H1 (cell line): ENCODE data around the gene NHERF2.

ENCODE experiments used
- CHD2 ChIP-seq: IDR thresholded peaks from 2 replicates; pipeline ENCODE4 v1.6.1; 2012; ENCODE audit warnings: low read length, improper control_type of control experiment
- EGR1 ChIP-seq: IDR thresholded peaks from 2 replicates; pipeline ENCODE4 v1.6.1; 2011; ENCODE audit warnings: low read depth, low read length, borderline replicate concordance
- GABPA ChIP-seq: IDR thresholded peaks from 2 replicates; pipeline ENCODE4 v1.6.1; 2011; ENCODE audit warnings: mild to moderate bottlenecking, low read length, moderate library complexity, borderline replicate concordance; ENCODE audit not compliant: insufficient read depth
- SUZ12 ChIP-seq: fragments of 200-600 bp; sonication (generic); IDR thresholded peaks from 2 replicates; pipeline ENCODE4 v1.6.1; 2012; ENCODE audit warnings: mild to moderate bottlenecking, inconsistent platforms, low read length, moderate library complexity, mixed read lengths
- TAF1 ChIP-seq: IDR thresholded peaks from 2 replicates; pipeline ENCODE4 v1.6.1; 2011; ENCODE audit warnings: mild to moderate bottlenecking, low read depth, low read length
- TF ChIP-seq, protein P1 (sequence below), 3 experiments: IDR thresholded peaks; 1 replicate in 2 of 3; 2 replicates in 1 of 3; pipeline versions ENCODE4 v1.5.1 to v1.6.1; 2011; ENCODE audit warnings: low read length in 3 of 3, mild to moderate bottlenecking in 3 of 3, inconsistent platforms in 2 of 3, low read depth in 1 of 3, moderate library complexity in 1 of 3; ENCODE audit not compliant: insufficient read depth in 1 of 3; ENCODE audit errors: control extremely low read depth in 1 of 3

DNA sequence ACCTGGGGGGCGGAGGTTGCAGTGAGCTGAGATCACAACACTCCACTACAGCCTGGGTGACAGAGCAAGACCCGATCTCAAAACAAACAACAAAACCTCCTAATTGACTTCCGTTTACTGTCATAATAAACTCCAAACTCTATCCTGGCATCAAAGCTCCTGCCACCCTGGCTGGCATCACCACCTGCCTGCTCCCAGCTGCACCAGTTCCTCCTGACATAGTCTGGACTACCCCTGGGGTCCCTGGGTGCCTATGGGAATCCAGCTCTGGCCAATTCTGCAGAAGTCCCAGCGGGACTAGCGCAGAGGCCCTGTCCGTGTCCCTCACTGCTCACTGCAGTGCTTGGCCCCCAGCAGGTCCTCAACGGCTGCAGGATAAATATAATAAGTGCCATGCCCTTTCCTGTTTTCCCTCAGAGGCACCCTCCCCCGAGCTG is 20.2 kb downstream of the NHERF2 start:
- TF ChIP-seq TAF1 (no peak), GABPA (no peak), CHD2 (no peak), EGR1 (no peak), SUZ12 (no peak)
- TF ChIP-seq, protein P1, sequence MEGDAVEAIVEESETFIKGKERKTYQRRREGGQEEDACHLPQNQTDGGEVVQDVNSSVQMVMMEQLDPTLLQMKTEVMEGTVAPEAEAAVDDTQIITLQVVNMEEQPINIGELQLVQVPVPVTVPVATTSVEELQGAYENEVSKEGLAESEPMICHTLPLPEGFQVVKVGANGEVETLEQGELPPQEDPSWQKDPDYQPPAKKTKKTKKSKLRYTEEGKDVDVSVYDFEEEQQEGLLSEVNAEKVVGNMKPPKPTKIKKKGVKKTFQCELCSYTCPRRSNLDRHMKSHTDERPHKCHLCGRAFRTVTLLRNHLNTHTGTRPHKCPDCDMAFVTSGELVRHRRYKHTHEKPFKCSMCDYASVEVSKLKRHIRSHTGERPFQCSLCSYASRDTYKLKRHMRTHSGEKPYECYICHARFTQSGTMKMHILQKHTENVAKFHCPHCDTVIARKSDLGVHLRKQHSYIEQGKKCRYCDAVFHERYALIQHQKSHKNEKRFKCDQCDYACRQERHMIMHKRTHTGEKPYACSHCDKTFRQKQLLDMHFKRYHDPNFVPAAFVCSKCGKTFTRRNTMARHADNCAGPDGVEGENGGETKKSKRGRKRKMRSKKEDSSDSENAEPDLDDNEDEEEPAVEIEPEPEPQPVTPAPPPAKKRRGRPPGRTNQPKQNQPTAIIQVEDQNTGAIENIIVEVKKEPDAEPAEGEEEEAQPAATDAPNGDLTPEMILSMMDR (IDR thresholded peaks at IDR 0.05; ENCODE audit: control extremely low read depth in 1 of 3, insufficient read depth in 1 of 3, low read depth in 1 of 3, low read length in 3 of 3): no peak
